ENCODE data around the gene MTERF2. TPM values are rescaled to one million over a fixed set of nuclear protein-coding genes. Genes with fewer than 3 reads are reported as not detected.

Gene MTERF2
- total RNA-seq, 2 experiments from 2014 or later = 5.5 to 6.4 TPM

DNA sequence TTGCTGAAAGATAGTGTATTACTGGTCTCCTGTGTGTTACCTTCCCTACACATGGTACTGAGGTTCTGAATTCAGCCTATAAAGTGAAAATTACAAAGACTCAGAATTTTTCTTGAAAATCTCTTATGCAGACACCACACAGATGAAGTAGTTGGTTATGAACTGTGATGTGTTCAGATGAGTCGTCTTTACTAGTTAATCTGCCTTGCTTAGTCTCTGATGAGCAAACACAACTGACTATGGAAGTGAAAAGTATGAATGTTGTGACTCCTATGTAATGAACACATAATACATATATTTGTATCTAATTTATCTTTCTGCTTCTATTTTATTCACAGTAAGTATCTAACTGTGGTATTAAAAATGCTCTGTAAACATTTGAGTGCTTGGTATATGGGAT lies 4.7 kb downstream of the MTERF2 start:
- POLR2A ChIA-PET = no interaction called here
- no peaks in the 10 kb centered on the region for H3K27me3 Mint-ChIP-seq
- H3K4me1 Mint-ChIP-seq = peaks cover 28% of the 10 kb centered on the region
- H3K4me3 Mint-ChIP-seq = no peak overlapping the region
- no peaks in the 10 kb centered on the region for H3K9me3 Mint-ChIP-seq
- H3K36me3 Mint-ChIP-seq (ENCODE audit: low read depth) = peaks cover 32% of the 10 kb centered on the region
- CTCF ChIA-PET = no interaction called here
- no peak overlapping the region for H3K27ac Mint-ChIP-seq
- DNase-seq = no peak

GRCh38 chr12:106981788-106982187 lies 5.2 kb downstream of the MTERF2 start:
- Mint-ChIP-seq H3K4me3 (no peak overlapping the region), H3K36me3 (ENCODE audit: low read depth) (peaks cover 32% of the 10 kb centered on the region), H3K9me3 (no peaks in the 10 kb centered on the region), H3K4me1 (peaks cover 25% of the 10 kb centered on the region), H3K27me3 (no peaks in the 10 kb centered on the region), H3K27ac (no peak overlapping the region)
- CTCF ChIA-PET = no interaction called here
- POLR2A ChIA-PET = no interaction called here
- DNase-seq = no peak

GRCh38 chr12:106980944-106981343 lies 6.0 kb downstream of the MTERF2 start:
- Mint-ChIP-seq H3K36me3 (ENCODE audit: low read depth) (peaks cover 32% of the 10 kb centered on the region), H3K4me1 (peaks cover 18% of the 10 kb centered on the region), H3K4me3 (no peak overlapping the region), H3K27ac (no peak overlapping the region), H3K27me3 (no peaks in the 10 kb centered on the region), H3K9me3 (no peaks in the 10 kb centered on the region)
- no peak for DNase-seq
- ChIA-PET POLR2A (no interaction called here), CTCF (interaction anchor here (0.8 kb wide), 1 partner anchor 26 kb away, joined by 3 read pairs; no protein-coding TSS in a partner anchor)

GRCh38 chr12:106978035-106978800 lies 8.7 kb downstream of the MTERF2 start:
- Mint-ChIP-seq H3K4me1 (no peaks in the 10 kb centered on the region), H3K9me3 (no peaks in the 10 kb centered on the region), H3K4me3 (no peak overlapping the region), H3K27ac (no peak overlapping the region), H3K27me3 (no peaks in the 10 kb centered on the region), H3K36me3 (ENCODE audit: low read depth) (peaks cover 24% of the 10 kb centered on the region)
- no peak for DNase-seq
- CTCF ChIA-PET = no interaction called here
- POLR2A ChIA-PET = interaction anchor here (0.8 to 1.1 kb wide), 2 partner anchors 23 to 675 kb away, joined by 3 read pairs; partner anchors contain the start of gene TMEM263

DNA sequence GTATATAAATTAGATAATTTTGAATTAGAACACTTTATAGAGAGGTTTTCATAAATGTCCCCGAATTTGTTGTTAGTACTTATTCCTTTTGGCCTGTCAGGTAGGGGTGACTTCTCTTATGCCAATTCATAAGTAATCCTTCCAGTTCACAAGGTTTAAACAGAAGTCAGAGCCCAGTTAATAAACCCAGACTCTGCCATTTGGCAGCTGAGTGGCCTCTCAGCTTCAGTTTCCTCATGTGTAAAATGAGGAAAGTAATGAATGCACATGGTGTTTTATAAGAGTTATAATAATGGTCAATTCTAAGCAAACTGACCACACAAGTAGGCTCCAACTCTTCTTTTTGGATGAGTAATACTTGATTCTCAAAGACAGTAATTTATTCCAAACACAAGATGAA lies 10.3 kb downstream of the MTERF2 start:
- no peaks in the 10 kb centered on the region for H3K27me3 Mint-ChIP-seq
- no peaks in the 10 kb centered on the region for H3K9me3 Mint-ChIP-seq
- no peak overlapping the region for H3K27ac Mint-ChIP-seq
- H3K36me3 Mint-ChIP-seq (ENCODE audit: low read depth) = peaks cover 26% of the 10 kb centered on the region
- H3K4me1 Mint-ChIP-seq = no peaks in the 10 kb centered on the region
- POLR2A ChIA-PET = no interaction called here
- CTCF ChIA-PET = no interaction called here
- H3K4me3 Mint-ChIP-seq = no peak overlapping the region
- no peak for DNase-seq

DNA sequence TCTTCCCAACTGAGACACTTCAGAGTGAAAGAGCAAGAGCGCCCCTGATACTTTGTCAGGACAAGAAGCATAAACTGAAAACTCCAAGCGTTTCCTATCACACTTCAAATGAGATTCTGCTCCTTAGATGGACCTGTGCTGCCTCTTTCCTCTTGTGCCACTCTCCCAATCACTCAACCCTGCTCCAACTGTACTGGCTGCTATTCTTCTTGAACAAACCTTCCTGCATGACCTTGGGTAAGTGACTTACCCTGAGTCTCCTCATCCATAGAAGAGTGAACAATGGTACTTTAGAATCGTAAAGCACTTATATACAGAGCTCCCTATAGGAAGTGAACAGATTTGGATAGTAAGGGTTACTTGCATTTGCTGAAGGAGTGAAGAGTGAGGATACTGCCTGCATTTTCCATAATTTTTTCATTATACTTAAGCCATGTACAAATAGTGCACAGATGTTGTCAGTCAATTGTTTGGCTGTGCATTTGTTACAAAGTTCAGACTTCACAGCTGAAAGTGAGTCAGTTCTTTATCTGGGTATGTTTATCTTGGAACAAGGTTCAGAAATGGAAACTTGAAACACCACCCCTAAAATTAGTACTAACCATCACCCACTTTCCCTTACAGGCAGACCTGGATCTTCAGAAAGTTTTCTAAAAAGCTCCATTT lies 10.8 kb downstream of the MTERF2 start:
- H3K36me3 Mint-ChIP-seq (ENCODE audit: low read depth) = peaks cover 28% of the 10 kb centered on the region
- no peaks in the 10 kb centered on the region for H3K9me3 Mint-ChIP-seq
- no peaks in the 10 kb centered on the region for H3K4me1 Mint-ChIP-seq
- H3K4me3 Mint-ChIP-seq = no peak overlapping the region
- no peak for DNase-seq
- ChIA-PET POLR2A (no interaction called here), CTCF (no interaction called here)
- no peak overlapping the region for H3K27ac Mint-ChIP-seq
- no peaks in the 10 kb centered on the region for H3K27me3 Mint-ChIP-seq

DNA sequence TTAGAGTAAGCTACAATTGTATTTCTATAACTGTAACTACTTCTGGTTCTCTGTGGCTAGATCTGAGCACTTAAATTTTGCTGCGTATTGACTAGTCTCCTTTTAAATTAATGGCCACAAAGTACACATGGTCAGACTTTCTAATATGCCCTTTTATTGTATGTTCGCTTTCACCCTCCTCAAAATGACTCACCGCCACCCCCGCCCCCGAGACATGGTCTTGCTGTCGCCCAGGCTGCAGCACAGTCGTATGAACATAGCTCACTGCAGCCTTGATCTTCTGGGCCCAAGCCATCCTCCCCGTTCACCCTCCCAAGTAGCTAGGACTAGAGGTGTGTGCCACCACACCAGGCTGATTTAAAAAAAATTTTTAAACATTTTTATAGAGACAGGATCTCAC lies 11.8 kb downstream of the MTERF2 start:
- H3K4me1 Mint-ChIP-seq = no peaks in the 10 kb centered on the region
- no peaks in the 10 kb centered on the region for H3K9me3 Mint-ChIP-seq
- H3K27me3 Mint-ChIP-seq = no peaks in the 10 kb centered on the region
- CTCF ChIA-PET = no interaction called here
- H3K36me3 Mint-ChIP-seq (ENCODE audit: low read depth) = peaks cover 34% of the 10 kb centered on the region
- POLR2A ChIA-PET = no interaction called here
- no peak overlapping the region for H3K27ac Mint-ChIP-seq
- no peak for DNase-seq
- no peak overlapping the region for H3K4me3 Mint-ChIP-seq

DNA sequence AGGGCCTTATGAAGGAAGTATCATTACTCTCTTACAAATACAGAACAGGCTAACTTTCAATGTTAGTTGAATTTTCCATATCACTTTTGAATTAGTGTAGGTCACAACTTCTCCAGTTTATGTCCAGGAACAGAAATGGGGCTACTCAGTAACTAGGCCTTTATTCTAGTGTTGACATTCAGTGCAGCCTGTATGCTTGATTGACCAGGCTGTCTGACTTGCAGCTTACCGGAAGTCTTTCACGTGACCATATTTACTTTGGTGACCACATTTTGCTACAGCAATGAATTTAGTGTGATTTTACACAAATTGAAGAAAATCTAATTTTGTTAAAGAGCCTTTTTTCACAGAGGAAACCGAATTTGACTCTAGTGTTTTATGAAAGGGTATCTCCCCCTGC lies 12.4 kb downstream of the MTERF2 start:
- POLR2A ChIA-PET = interaction anchor here (1.2 kb wide), 1 partner anchor 119 kb away, joined by 3 read pairs; the partner anchor contains the start of gene CRY1
- no peak overlapping the region for H3K4me3 Mint-ChIP-seq
- no peak overlapping the region for H3K27ac Mint-ChIP-seq
- CTCF ChIA-PET = no interaction called here
- DNase-seq = no peak
- H3K9me3 Mint-ChIP-seq = no peaks in the 10 kb centered on the region
- no peaks in the 10 kb centered on the region for H3K4me1 Mint-ChIP-seq
- H3K27me3 Mint-ChIP-seq = no peaks in the 10 kb centered on the region
- H3K36me3 Mint-ChIP-seq (ENCODE audit: low read depth) = peaks cover 34% of the 10 kb centered on the region

DNA sequence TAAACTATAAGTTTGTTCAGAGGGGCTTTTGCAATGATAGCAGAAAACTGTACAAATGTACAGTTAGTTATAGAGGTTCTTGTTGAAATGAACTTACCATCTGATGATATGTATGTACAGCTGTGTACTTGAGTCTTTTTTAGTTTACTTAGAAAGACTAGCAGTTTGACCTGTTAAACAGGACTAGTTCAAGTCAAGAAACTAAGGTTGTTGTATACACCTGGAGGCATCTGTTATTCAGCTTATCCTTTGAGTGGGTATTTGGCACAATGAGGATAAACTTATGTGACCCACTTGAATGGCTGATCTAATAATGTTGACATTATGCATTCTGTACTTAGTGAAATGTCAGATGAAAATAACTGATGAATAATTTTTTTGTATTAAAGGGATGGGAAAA lies 13.4 kb downstream of the MTERF2 start:
- no peaks in the 10 kb centered on the region for H3K27me3 Mint-ChIP-seq
- CTCF ChIA-PET = no interaction called here
- H3K4me3 Mint-ChIP-seq = no peak overlapping the region
- POLR2A ChIA-PET = interaction anchor here (1.2 kb wide), 1 partner anchor 120 kb away, joined by 3 read pairs; the partner anchor contains the start of gene CRY1
- H3K9me3 Mint-ChIP-seq = no peaks in the 10 kb centered on the region
- no peak for DNase-seq
- no peaks in the 10 kb centered on the region for H3K4me1 Mint-ChIP-seq
- peaks cover 31% of the 10 kb centered on the region for H3K36me3 Mint-ChIP-seq (ENCODE audit: low read depth)
- no peak overlapping the region for H3K27ac Mint-ChIP-seq

GRCh38 chr12:106971065-106971464 lies 15.9 kb downstream of the MTERF2 start:
- no peak overlapping the region for H3K4me3 Mint-ChIP-seq
- no peaks in the 10 kb centered on the region for H3K4me1 Mint-ChIP-seq
- ChIA-PET CTCF (interaction anchor here (0.6 kb wide), 1 partner anchor 36 kb away, joined by 3 read pairs; no protein-coding TSS in a partner anchor), POLR2A (no interaction called here)
- H3K36me3 Mint-ChIP-seq (ENCODE audit: low read depth) = peaks cover 33% of the 10 kb centered on the region
- DNase-seq = no peak
- no peak overlapping the region for H3K27ac Mint-ChIP-seq
- H3K9me3 Mint-ChIP-seq = no peaks in the 10 kb centered on the region
- H3K27me3 Mint-ChIP-seq = no peaks in the 10 kb centered on the region

DNA sequence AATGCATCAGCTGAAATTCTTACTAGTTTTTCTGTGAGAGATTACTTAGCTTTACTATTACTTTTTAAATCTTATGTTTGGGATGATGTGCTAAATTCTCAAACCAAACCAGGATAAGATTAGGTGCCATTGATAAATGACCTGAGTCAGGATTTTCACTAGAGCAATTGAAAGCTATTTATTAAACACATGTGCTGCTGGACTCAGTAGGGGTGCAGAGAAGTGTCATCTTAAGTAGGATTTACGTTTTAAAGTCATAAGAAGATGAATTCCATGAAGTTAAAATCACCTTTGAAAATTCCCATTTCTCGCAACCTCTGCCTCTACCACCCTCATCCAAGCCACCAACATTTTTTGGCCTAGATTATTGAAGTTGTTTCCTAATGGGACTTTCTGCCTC lies 22.4 kb downstream of the MTERF2 start:
- Mint-ChIP-seq H3K36me3 (ENCODE audit: low read depth) (peaks cover 27% of the 10 kb centered on the region), H3K4me3 (no peak overlapping the region), H3K4me1 (no peaks in the 10 kb centered on the region), H3K9me3 (no peaks in the 10 kb centered on the region), H3K27me3 (no peaks in the 10 kb centered on the region), H3K27ac (no peak overlapping the region)
- no peak for DNase-seq
- POLR2A ChIA-PET = no interaction called here
- CTCF ChIA-PET = no interaction called here

GRCh38 chr12:106962286-106962685 lies 24.7 kb downstream of the MTERF2 start:
- POLR2A ChIA-PET = no interaction called here
- peaks cover 26% of the 10 kb centered on the region for H3K36me3 Mint-ChIP-seq (ENCODE audit: low read depth)

GRCh38 chr12:106960443-106960842 lies 26.5 kb downstream of the MTERF2 start:
- peaks cover 13% of the 10 kb centered on the region for H3K4me1 Mint-ChIP-seq
- H3K27me3 Mint-ChIP-seq = no peaks in the 10 kb centered on the region
- H3K4me3 Mint-ChIP-seq = no peak overlapping the region
- POLR2A ChIA-PET = no interaction called here
- H3K27ac Mint-ChIP-seq = no peak overlapping the region
- H3K36me3 Mint-ChIP-seq (ENCODE audit: low read depth) = peaks cover 23% of the 10 kb centered on the region
- CTCF ChIA-PET = no interaction called here
- no peaks in the 10 kb centered on the region for H3K9me3 Mint-ChIP-seq
- no peak for DNase-seq

More at GRCh38 chr12:106962286-106962685, 24.7 kb downstream of the MTERF2 start:
- no peak for DNase-seq
- H3K4me1 Mint-ChIP-seq = peaks cover 10% of the 10 kb centered on the region
- no peaks in the 10 kb centered on the region for H3K27me3 Mint-ChIP-seq
- CTCF ChIA-PET = no interaction called here
- no peak overlapping the region for H3K27ac Mint-ChIP-seq
- H3K4me3 Mint-ChIP-seq = no peak overlapping the region
- no peaks in the 10 kb centered on the region for H3K9me3 Mint-ChIP-seq

DNA sequence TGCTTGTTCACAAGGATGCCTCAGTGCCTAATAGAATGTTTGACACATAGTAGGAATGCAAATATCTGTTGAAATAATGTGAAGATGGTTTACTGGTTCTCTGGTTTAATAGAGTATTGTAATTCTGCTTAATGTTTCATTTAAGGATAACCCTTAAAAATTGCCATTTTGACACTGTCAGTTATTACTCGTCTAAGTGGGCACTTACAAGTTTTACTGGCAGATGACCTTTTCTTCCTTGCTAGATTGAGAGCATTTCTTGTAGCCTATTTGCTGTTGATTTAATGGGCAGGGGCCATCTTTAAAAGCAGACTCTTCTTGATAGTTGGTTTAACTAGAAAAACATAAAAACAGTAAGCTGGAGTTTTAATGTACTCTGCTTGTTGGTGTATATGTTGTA lies 29.4 kb downstream of the MTERF2 start:
- peak overlapping the region; percentile 32 for H3K27ac Mint-ChIP-seq
- peaks cover 8% of the 10 kb centered on the region for H3K36me3 Mint-ChIP-seq (ENCODE audit: low read depth)
- ChIA-PET CTCF (interaction anchor here (1.0 kb wide), 1 partner anchor 134 kb away, joined by 4 read pairs; no protein-coding TSS in a partner anchor), POLR2A (no interaction called here)
- H3K27me3 Mint-ChIP-seq = peaks cover under 1% of the 10 kb centered on the region
- H3K4me3 Mint-ChIP-seq = peak overlapping the region; percentile 94
- H3K9me3 Mint-ChIP-seq = no peaks in the 10 kb centered on the region
- DNase-seq = no peak
- H3K4me1 Mint-ChIP-seq = peaks cover 20% of the 10 kb centered on the region
